K562 (cell line): ENCODE data around the gene ARAP1. TPM values are rescaled to one million over a fixed set of nuclear protein-coding genes. Genes with fewer than 3 reads are reported as not detected.

ENCODE experiments used
- FOXK1 ChIP-seq: sonication (generic); formaldehyde crosslinking; IDR thresholded peaks from 2 replicates; pipeline ENCODE4 v1.8.0; 2022; ENCODE audit warnings: missing genetic modification reagents, mild to moderate bottlenecking, borderline replicate concordance
- HDAC2 ChIP-seq: fragments of 450-650 bp; IDR thresholded peaks from 2 replicates; pipeline ENCODE4 v1.6.1; 2016; ENCODE audit warnings: mild to moderate bottlenecking
- KDM5B ChIP-seq: fragments of 200-600 bp; sonication (generic); IDR thresholded peaks from 2 replicates; pipeline ENCODE4 v1.6.1; 2012; ENCODE audit warnings: low read depth, mild to moderate bottlenecking, moderate library complexity, low read length, control low read depth, inconsistent platforms; ENCODE audit not compliant: insufficient replicate concordance
- NFE2 ChIP-seq: IDR thresholded peaks from 2 replicates; pipeline ENCODE4 v1.6.1; 2014; ENCODE audit warnings: antibody characterized with exemption, low read depth
- POLR2A ChIP-seq: fragments of 450-650 bp; conservative IDR thresholded peaks from 2 replicates; pipeline ENCODE4 v1.6.1; 2016
- POLR2G ChIP-seq: fragments of 200-400 bp; formaldehyde crosslinking; IDR thresholded peaks from 2 replicates; pipeline ENCODE4 v1.6.1; 2017; ENCODE audit warnings: low read depth, mild to moderate bottlenecking, antibody characterized with exemption, low read length, moderate library complexity
- PYGO2 ChIP-seq: fragments of 450-650 bp; IDR thresholded peaks from 2 replicates; pipeline ENCODE4 v1.6.1; 2016; ENCODE audit warnings: mild to moderate bottlenecking, missing genetic modification characterization, moderate library complexity, missing compliant biosample characterization
- SMAD4 ChIP-seq: fragments of 250-450 bp; sonication (Bioruptor Pico); conservative IDR thresholded peaks from 2 replicates; pipeline ENCODE4 v1.8.0; 2021; ENCODE audit warnings: inconsistent platforms, mild to moderate bottlenecking, moderate library complexity
- SMARCA4 ChIP-seq: fragments of 450-650 bp; IDR thresholded peaks from 2 replicates; pipeline ENCODE4 v1.6.1; 2016
- SNIP1 ChIP-seq: fragments of 450-650 bp; IDR thresholded peaks from 2 replicates; pipeline ENCODE4 v1.7.1; 2017; ENCODE audit warnings: low read depth, mild to moderate bottlenecking
- SRF ChIP-seq, 2 experiments: fragments of 250-450, 450-650 bp in 1 of 2; sonication (Bioruptor Pico) in 1 of 2; sonication (generic) in 1 of 2; formaldehyde crosslinking; IDR thresholded peaks; 2 replicates each; pipeline versions ENCODE4 v1.5.0 to v1.5.1; 2020 to 2022; ENCODE audit warnings: mild to moderate bottlenecking in 1 of 2, missing genetic modification reagents in 1 of 2
- SRSF9 ChIP-seq: fragments of 200-400 bp; formaldehyde crosslinking; IDR thresholded peaks from 2 replicates; pipeline ENCODE4 v1.6.1; 2017; ENCODE audit warnings: low read depth, low read length, borderline replicate concordance
- XRCC4 ChIP-seq: IDR thresholded peaks from one replicate; pipeline ENCODE4 v1.6.1; 2011; ENCODE audit not compliant: insufficient read depth, insufficient read length; ENCODE audit errors: extremely low read depth
- ZBED1 ChIP-seq: IDR thresholded peaks from 2 replicates; pipeline ENCODE4 v1.6.1; 2014
- ZNF232 ChIP-seq: sonication (generic); formaldehyde crosslinking; IDR thresholded peaks from 2 replicates; pipeline ENCODE4 v1.8.0; 2022; ENCODE audit warnings: mild to moderate bottlenecking, missing genetic modification reagents
- ZNF41 ChIP-seq: fragments of 250-450 bp; sonication (Bioruptor Pico); conservative IDR thresholded peaks from 2 replicates; pipeline ENCODE4 v1.4.0; 2020; ENCODE audit warnings: mild to moderate bottlenecking
- ZNF75A ChIP-seq: fragments of 450-650 bp; formaldehyde crosslinking; IDR thresholded peaks from 2 replicates; pipeline ENCODE4 v1.4.0; 2020; ENCODE audit warnings: mild to moderate bottlenecking
- ZNF79 ChIP-seq: fragments of 250-450 bp; sonication (Bioruptor Pico); IDR thresholded peaks from 2 replicates; pipeline ENCODE4 v1.4.0; 2020; ENCODE audit warnings: low read depth, mild to moderate bottlenecking, moderate library complexity
- polyA plus RNA-seq, 8 experiments: library from polyadenylated mRNA; depleted of rRNA in 4 of 8; stranded (reverse) in 5 of 8; unstranded in 3 of 8; fragments of >200 nt; fragmentation: Nextera tagmentation in 2 of 8; fragmentation: Illumina TruSeq in 1 of 8; extraction: Ambion mirVana in 2 of 8; extraction: Trizol in 1 of 8; gene quantifications; 2 replicates each; pipeline versions ENCODE4 v1.2.1 to v1.2.3, GENCODE V29; 2011 to 2014; ENCODE audit warnings: inconsistent platforms in 1 of 8, missing spikeins in 1 of 8
- total RNA-seq, 7 experiments: library from RNA; depleted of rRNA in 6 of 7; stranded (reverse); fragments of >200 nt in 6 of 7; fragmentation: Illumina TruSeq in 2 of 7; extraction: Trizol in 2 of 7; gene quantifications; 2 replicates each; pipeline versions ENCODE4 v1.2.1 to v1.2.3, GENCODE V29; 2011 to 2021; ENCODE audit warnings: low replicate concordance in 1 of 7
- TF ChIP-seq, protein P1 (sequence below): fragments of 450-650 bp; IDR thresholded peaks from 2 replicates; pipeline ENCODE4 v1.6.1; 2017; ENCODE audit warnings: mild to moderate bottlenecking, moderate library complexity
- TF ChIP-seq, protein P2 (sequence below): fragments of 250-450 bp; sonication (Bioruptor Pico); IDR thresholded peaks from 2 replicates; pipeline ENCODE4 v1.5.0; 2021; ENCODE audit warnings: mild to moderate bottlenecking, moderate library complexity
- TF ChIP-seq, protein P3 (sequence below): fragments of 450-650 bp; IDR thresholded peaks from 2 replicates; pipeline ENCODE4 v1.6.1; 2016; ENCODE audit warnings: low read depth, mild to moderate bottlenecking, moderate library complexity
- TF ChIP-seq, protein P4 (sequence below): sonication (generic); formaldehyde crosslinking; IDR thresholded peaks from 2 replicates; pipeline ENCODE4 v1.8.1; 2022; ENCODE audit warnings: missing genetic modification reagents

The ARAP1 gene
- total and polyA plus RNA-seq, 9 of the 15 experiments (the other 6 are each of a cell fraction or from before 2014, with no cell fraction given) = 0.23 to 67.0 (median 24.6) TPM

DNA sequence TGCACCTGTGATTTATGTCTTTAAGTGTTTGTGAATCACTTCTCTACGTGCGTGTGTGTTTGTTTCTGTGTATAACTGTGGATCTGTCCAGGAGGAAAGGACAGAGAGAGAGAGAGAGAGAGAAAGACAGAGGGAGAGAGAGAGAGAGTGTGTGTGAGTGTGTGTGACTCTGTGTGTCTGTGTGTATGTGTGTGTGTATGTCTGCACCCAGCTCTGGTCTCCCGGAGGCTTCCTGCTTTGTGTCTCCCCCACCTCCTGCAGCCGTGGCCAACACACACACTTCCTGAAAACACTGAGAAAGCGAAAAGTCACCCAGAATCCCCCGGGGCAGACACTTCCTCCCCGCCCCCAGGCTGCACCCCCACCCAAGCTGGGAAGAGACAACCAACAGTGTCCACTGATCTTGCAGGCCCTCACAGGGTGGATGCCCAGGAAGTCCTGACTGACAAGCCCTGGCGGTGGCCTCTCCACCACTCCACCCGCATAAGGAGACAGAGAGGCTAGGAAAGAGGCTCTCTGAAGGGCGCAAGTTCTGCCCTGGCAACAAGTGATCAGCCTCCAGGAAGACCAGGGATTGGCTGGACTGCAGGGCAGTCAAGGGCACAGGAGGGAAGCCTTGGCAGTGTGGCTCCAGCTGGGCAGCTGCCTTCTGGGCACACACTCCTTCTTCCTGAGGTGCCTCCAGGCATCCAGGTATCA, 30.0 kb downstream of the ARAP1 start (continued):
- TF ChIP-seq, protein P1, sequence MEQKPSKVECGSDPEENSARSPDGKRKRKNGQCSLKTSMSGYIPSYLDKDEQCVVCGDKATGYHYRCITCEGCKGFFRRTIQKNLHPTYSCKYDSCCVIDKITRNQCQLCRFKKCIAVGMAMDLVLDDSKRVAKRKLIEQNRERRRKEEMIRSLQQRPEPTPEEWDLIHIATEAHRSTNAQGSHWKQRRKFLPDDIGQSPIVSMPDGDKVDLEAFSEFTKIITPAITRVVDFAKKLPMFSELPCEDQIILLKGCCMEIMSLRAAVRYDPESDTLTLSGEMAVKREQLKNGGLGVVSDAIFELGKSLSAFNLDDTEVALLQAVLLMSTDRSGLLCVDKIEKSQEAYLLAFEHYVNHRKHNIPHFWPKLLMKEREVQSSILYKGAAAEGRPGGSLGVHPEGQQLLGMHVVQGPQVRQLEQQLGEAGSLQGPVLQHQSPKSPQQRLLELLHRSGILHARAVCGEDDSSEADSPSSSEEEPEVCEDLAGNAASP = no peak
- peak; percentile 28; the same call in 1 of the 2 replicates for TF ChIP-seq POLR2G
- TF ChIP-seq, protein P2, sequence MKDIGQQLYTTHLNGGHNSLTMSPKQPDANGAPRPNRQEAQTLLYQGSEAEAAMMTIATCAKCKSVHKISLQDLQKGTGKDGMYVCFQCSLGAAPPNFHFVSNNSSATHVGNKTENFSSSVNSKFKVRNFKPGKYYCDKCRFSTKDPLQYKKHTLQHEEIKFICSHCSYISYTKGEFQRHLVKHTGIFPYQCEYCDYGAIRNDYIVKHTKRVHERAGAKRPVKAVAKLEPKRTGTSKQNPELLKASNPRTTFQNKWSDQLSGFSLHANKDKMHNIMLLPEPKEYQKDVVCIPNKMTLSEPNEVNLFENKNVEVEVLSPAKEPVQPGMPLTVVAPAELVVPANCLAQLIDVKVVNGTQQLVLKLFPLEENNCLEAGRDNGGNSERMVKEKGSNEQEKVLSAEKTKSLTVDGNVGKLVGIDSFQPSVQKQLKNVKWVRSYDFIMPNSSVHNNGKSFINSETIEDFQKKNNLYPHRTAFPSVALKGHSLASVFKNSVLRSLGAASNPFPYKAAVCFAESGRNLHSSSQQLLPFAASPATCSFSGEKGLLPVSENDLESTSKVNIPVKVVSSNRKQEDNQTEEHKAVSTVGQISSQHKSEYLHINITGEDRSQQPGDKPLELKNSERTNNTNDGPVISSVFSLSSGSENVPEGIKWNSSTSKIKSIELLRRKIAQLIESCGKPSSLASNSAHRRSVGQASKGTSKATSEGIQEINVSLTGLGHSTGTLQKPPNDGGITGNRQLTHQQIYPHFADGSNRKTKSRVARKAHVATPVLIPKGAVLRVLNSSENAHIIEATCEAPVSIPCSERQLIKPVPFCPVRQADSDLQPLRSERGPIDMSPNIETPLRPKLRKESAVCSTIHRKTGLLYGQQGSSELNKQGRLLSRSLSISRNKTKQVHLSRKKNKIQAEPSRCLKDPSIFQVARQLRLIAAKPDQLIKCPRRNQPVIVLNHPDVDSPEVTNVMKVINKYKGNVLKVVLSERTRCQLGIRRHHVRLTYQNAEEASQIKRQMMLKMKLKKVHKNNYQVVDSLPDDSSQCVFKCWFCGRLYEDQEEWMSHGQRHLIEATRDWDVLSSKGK (CRISPR knock-in tag) = no peak
- no peak for TF ChIP-seq ZNF41 (CRISPR knock-in tag)
- TF ChIP-seq ZNF232 (CRISPR knock-in tag) = no peak
- peak; percentile 64 for TF ChIP-seq SMARCA4
- no peak for TF ChIP-seq ZBED1
- TF ChIP-seq, protein P3, sequence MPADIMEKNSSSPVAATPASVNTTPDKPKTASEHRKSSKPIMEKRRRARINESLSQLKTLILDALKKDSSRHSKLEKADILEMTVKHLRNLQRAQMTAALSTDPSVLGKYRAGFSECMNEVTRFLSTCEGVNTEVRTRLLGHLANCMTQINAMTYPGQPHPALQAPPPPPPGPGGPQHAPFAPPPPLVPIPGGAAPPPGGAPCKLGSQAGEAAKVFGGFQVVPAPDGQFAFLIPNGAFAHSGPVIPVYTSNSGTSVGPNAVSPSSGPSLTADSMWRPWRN = peak; percentile 70; the same call in 1 of the 2 replicates
- no peak for TF ChIP-seq XRCC4
- TF ChIP-seq HDAC2 = 0 out of 2 replicates have a peak, but pooled peaks have one; percentile 14
- no peak for TF ChIP-seq ZNF75A
- TF ChIP-seq ZNF79 (CRISPR knock-in tag) = no peak
- TF ChIP-seq SNIP1 = no peak
- peak; percentile 68 for TF ChIP-seq POLR2A
- TF ChIP-seq, protein P4, sequence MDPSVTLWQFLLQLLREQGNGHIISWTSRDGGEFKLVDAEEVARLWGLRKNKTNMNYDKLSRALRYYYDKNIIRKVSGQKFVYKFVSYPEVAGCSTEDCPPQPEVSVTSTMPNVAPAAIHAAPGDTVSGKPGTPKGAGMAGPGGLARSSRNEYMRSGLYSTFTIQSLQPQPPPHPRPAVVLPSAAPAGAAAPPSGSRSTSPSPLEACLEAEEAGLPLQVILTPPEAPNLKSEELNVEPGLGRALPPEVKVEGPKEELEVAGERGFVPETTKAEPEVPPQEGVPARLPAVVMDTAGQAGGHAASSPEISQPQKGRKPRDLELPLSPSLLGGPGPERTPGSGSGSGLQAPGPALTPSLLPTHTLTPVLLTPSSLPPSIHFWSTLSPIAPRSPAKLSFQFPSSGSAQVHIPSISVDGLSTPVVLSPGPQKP (CRISPR knock-in tag) = no peak
- TF ChIP-seq FOXK1 (CRISPR knock-in tag) = no peak
- no peak for TF ChIP-seq SMAD4
- no peak for TF ChIP-seq PYGO2
- TF ChIP-seq NFE2 = no peak
- TF ChIP-seq SRF (CRISPR knock-in tag; IDR thresholded peaks at IDR 0.05) = no peak
- peak; percentile 64 for TF ChIP-seq KDM5B
- TF ChIP-seq SRSF9 = no peak
